KMS-11 (cell line): ENCODE measurements around the gene PI4KB.
A peak's percentile ranks its signal among the peaks of the same experiment; 100 is the strongest.

Experiments used
- H2AFZ ChIP-seq: fragments of 200-600 bp; sonication (generic); 2 replicates; pipeline ENCODE4 v1.6.1; 2016; ENCODE audit warnings: antibody characterized with exemption, mixed run types, low read depth
- H3K27ac ChIP-seq: fragments of 200-600 bp; sonication (generic); 2 replicates; pipeline ENCODE4 v1.6.1; 2016; ENCODE audit warnings: mild to moderate bottlenecking, mixed run types
- H3K27me3 ChIP-seq: fragments of 200-600 bp; sonication (generic); 2 replicates; pipeline ENCODE4 v1.6.1; 2017; ENCODE audit warnings: mild to moderate bottlenecking, low read depth, mixed run types, moderate library complexity; ENCODE audit not compliant: insufficient read depth
- H3K36me3 ChIP-seq: fragments of 200-600 bp; sonication (generic); 2 replicates; pipeline ENCODE4 v1.6.1; 2017; ENCODE audit warnings: mild to moderate bottlenecking, mixed run types; ENCODE audit not compliant: insufficient read depth
- H3K4me1 ChIP-seq: fragments of 200-600 bp; sonication (generic); 2 replicates; pipeline ENCODE4 v1.6.1; 2016; ENCODE audit warnings: mild to moderate bottlenecking, low read depth, mixed run types; ENCODE audit not compliant: poor library complexity, severe bottlenecking
- H3K4me2 ChIP-seq: fragments of 200-600 bp; sonication (generic); 2 replicates; pipeline ENCODE4 v1.7.0; 2016; ENCODE audit warnings: mild to moderate bottlenecking, mixed run types
- H3K4me3 ChIP-seq: fragments of 200-600 bp; sonication (generic); IDR thresholded peaks from 2 replicates; pipeline ENCODE4 v1.6.1; 2017; ENCODE audit warnings: low read depth, low read length, mixed read lengths; ENCODE audit not compliant: insufficient read depth
- H3K79me2 ChIP-seq: fragments of 200-600 bp; sonication (generic); 2 replicates; pipeline ENCODE4 v1.6.1; 2016; ENCODE audit warnings: low read depth, mixed run types; ENCODE audit not compliant: insufficient read depth
- H3K9ac ChIP-seq: fragments of 200-600 bp; sonication (generic); 2 replicates; pipeline ENCODE4 v1.6.1; 2016; ENCODE audit warnings: mild to moderate bottlenecking, mixed run types
- H4K20me1 ChIP-seq: fragments of 200-600 bp; sonication (generic); 2 replicates; pipeline ENCODE4 v1.6.1; 2016; ENCODE audit warnings: mild to moderate bottlenecking, mixed run types; ENCODE audit not compliant: insufficient read depth
- CTCF ChIP-seq: fragments of 200-600 bp; sonication (generic); conservative IDR thresholded peaks from 2 replicates; pipeline ENCODE4 v1.6.1; 2017; ENCODE audit warnings: low read depth, mild to moderate bottlenecking, antibody characterized with exemption, low read length, moderate library complexity, mixed read lengths

Gene PI4KB

GRCh38 chr1:151286619-151287340 lies 40.4 kb downstream of the PI4KB start:
- Histone ChIP-seq H4K20me1 (no peaks in the 10 kb centered on the region), H3K36me3 (no peaks in the 10 kb centered on the region; the same call in 1 of the 2 replicates), H3K4me2 (no peak overlapping the region), H3K27me3 (no peaks in the 10 kb centered on the region), H3K4me3 (no peak overlapping the region), H3K4me1 (peaks cover 14% of the 10 kb centered on the region), H3K79me2 (peaks cover 23% of the 10 kb centered on the region), H3K27ac (no peak overlapping the region), H2AFZ (no peak overlapping the region), H3K9ac (no peak overlapping the region)
- TF ChIP-seq CTCF = no peak

- Histone ChIP-seq H3K4me1 (peaks cover 20% of the 10 kb centered on the region), H2AFZ (no peak overlapping the region), H3K36me3 (no peaks in the 10 kb centered on the region; the same call in 1 of the 2 replicates), H4K20me1 (no peaks in the 10 kb centered on the region), H3K9ac (no peak overlapping the region), H3K27me3 (no peaks in the 10 kb centered on the region), H3K27ac (no peak overlapping the region), H3K4me2 (peak overlapping the region; percentile 95; the same call in 1 of the 2 replicates), H3K79me2 (peaks cover 23% of the 10 kb centered on the region), H3K4me3 (no peak overlapping the region)
- TF ChIP-seq CTCF = no peak
Measured at GRCh38 chr1:151284013-151284577, 43.1 kb downstream of the PI4KB start.

- H3K4me1 ChIP-seq = peaks cover 20% of the 10 kb centered on the region
- no peaks in the 10 kb centered on the region for H3K27me3 ChIP-seq
- H3K4me2 ChIP-seq = peak overlapping the region; percentile 95
- H3K9ac ChIP-seq = peak overlapping the region; percentile 94
- no peak for TF ChIP-seq CTCF
- peak overlapping the region; percentile 86 for H3K27ac ChIP-seq
- H3K36me3 ChIP-seq = no peaks in the 10 kb centered on the region; the same call in 1 of the 2 replicates
- H4K20me1 ChIP-seq = no peaks in the 10 kb centered on the region
- peak overlapping the region; percentile 83 for H2AFZ ChIP-seq
- peak overlapping the region; percentile 75 for H3K4me3 ChIP-seq
- peaks cover 23% of the 10 kb centered on the region for H3K79me2 ChIP-seq
Measured at GRCh38 chr1:151282883-151283725, 44.1 kb downstream of the PI4KB start.

- Histone ChIP-seq H3K4me3 (peak within 1 kb of the TSS; percentile 100), H3K27me3 (no peaks in the 10 kb centered on the region), H3K27ac (peak within 1 kb of the TSS; percentile 86), H4K20me1 (no peaks in the 10 kb centered on the region), H3K9ac (peak within 1 kb of the TSS; percentile 94), H3K4me1 (peaks cover 20% of the 10 kb centered on the region), H3K36me3 (no peaks in the 10 kb centered on the region; the same call in 1 of the 2 replicates), H3K79me2 (peaks cover 23% of the 10 kb centered on the region), H3K4me2 (peak within 1 kb of the TSS; percentile 95), H2AFZ (peak within 1 kb of the TSS; percentile 83)
- no peak for TF ChIP-seq CTCF
Measured at GRCh38 chr1:151281969-151282882, 45.0 kb downstream of the PI4KB start, which contains the start of gene ZNF687. ZNF687 (plus strand) TSS chr1:151282299; CDS start chr1:151286292, 3,993 bp downstream.
